Amygdala (tissue), 56 donors: ENCODE measurements around the gene CXCL17.
"Not testable (repeated sequence)": the region's sequence is repeated elsewhere in the genome, so short reads cannot be mapped to it uniquely, and the experiment has no call there.

Source experiments
- DNase-seq, 56 donors: peaks; one replicate each; lab custom pipeline; 2025; lab: John Stamatoyannopoulos, UW

The CXCL17 gene

GRCh38 chr19:42442833-42443232 is at the start of gene CXCL17:
Gene CXCL17, minus strand, starts transcription at chr19:42442946. Its CDS starts 114 bp downstream, at chr19:42442832.
- no peak for DNase-seq

- DNase-seq = no peak
Measured at GRCh38 chr19:42488783-42489521, 46.2 kb upstream of the CXCL17 start.

- no peak for DNase-seq
Measured at GRCh38 chr19:42487798-42488178, 45.0 kb upstream of the CXCL17 start.

- DNase-seq = no peak
Measured at GRCh38 chr19:42487032-42487797, 44.5 kb upstream of the CXCL17 start.

GRCh38 chr19:42485036-42485435 is 42.3 kb upstream of the CXCL17 start:
- not testable (repeated sequence) for DNase-seq

GRCh38 chr19:42480335-42481095 is 37.8 kb upstream of the CXCL17 start:
- DNase-seq = no peak

GRCh38 chr19:42479736-42480135 is 37.0 kb upstream of the CXCL17 start:
- DNase-seq = no peak

- DNase-seq = no peak
Measured at GRCh38 chr19:42478765-42479311, 36.1 kb upstream of the CXCL17 start.

- no peak for DNase-seq
Measured at GRCh38 chr19:42477933-42478332, 35.2 kb upstream of the CXCL17 start.

- no peak for DNase-seq
Measured at GRCh38 chr19:42477117-42477516, 34.4 kb upstream of the CXCL17 start.

- DNase-seq = no peak
Measured at GRCh38 chr19:42475366-42475765, 32.6 kb upstream of the CXCL17 start.

GRCh38 chr19:42474743-42475142 is 32.0 kb upstream of the CXCL17 start:
- no peak for DNase-seq

GRCh38 chr19:42473686-42474085 is 30.9 kb upstream of the CXCL17 start:
- no peak for DNase-seq

- DNase-seq = no peak
Measured at GRCh38 chr19:42472402-42473147, 29.8 kb upstream of the CXCL17 start.

- DNase-seq = no peak
Measured at GRCh38 chr19:42471554-42472249, 29.0 kb upstream of the CXCL17 start.

- no peak for DNase-seq
Measured at GRCh38 chr19:42469311-42470235, 26.8 kb upstream of the CXCL17 start.

GRCh38 chr19:42468273-42468796 is 25.6 kb upstream of the CXCL17 start:
- no peak for DNase-seq

- peak in 1 of 56 donors; percentile 7 for DNase-seq
Measured at GRCh38 chr19:42467183-42467760, 24.5 kb upstream of the CXCL17 start.
